ENCODE data around the gene ERBIN. TPM values are rescaled to one million over a fixed set of nuclear protein-coding genes. Genes with fewer than 3 reads are reported as not detected.

ERBIN gene
- total RNA-seq, 2 experiments from 2014 or later, result 44.8 to 52.3 TPM

DNA sequence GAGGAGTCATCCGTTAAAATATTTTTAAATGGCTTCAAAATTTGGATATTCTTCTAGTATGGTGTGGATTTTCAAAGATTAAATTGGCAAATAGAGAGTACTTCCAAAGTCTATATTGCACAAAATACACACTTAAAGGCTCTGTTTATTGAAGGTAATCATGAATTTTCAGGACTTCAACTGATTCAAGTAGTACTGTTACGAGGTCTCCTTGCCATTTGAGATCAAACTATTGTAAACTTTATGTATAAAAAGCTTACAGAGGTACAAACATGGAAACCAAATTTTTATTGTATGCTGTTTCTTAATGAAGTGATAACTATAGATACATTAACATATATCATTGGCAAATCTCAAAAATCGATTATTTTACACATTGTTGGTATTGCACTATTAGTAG lies 2.5 kb downstream of the ERBIN start:
- ChIA-PET CTCF (interaction anchor here (0.9 kb wide), 1 partner anchor 13 kb away, joined by 3 read pairs; no protein-coding TSS in a partner anchor), POLR2A (no interaction called here)
- Mint-ChIP-seq H3K27me3 (no peaks in the 10 kb centered on the region), H3K4me1 (peaks cover 50% of the 10 kb centered on the region), H3K9me3 (ENCODE audit: low read depth) (no peaks in the 10 kb centered on the region), H3K27ac (peak overlapping the region; percentile 98), H3K4me3 (peak overlapping the region; percentile 85), H3K36me3 (ENCODE audit: low read depth) (peaks cover 13% of the 10 kb centered on the region)
- ATAC-seq, result no peak
- intact Hi-C loops (cut with DNase I, micrococcal nuclease), result loop anchor here (5.0 to 10.0 kb wide), 8 partner anchors 33 to 896 kb away; partner anchors contain the start of genes CENPK (in 1 of the 2), PPWD1 (in 1 of the 2), SHLD3 (in 1 of the 2) and TRAPPC13 (in 1 of the 2)
- no peak for DNase-seq

DNA sequence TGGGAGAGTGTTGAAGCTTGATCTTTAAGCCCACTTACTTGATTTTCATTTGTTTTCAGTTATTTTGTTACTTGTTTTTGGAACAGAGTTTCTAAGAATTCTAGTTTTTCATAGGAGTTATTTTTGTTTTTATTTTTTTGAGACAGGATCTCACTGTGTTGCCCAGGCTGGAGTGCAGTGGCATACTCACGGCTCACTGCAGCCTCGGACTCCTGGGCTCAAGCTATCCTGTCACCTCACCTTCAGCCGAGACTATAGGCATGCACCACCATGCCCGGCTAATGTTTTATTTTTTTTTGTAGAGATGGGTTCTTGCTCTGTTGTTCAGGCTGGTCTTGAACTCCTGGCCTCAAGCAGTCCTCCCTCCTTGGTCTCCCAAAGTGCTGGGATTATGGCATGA lies 6.3 kb downstream of the ERBIN start:
- Mint-ChIP-seq H3K36me3 (ENCODE audit: low read depth) (peaks cover 19% of the 10 kb centered on the region), H3K9me3 (ENCODE audit: low read depth) (no peaks in the 10 kb centered on the region), H3K27me3 (no peaks in the 10 kb centered on the region), H3K27ac (peak overlapping the region; percentile 72), H3K4me1 (peaks cover 74% of the 10 kb centered on the region), H3K4me3 (no peak overlapping the region)
- ATAC-seq, result no peak
- intact Hi-C loops (cut with DNase I, micrococcal nuclease), result no loop called here
- no peak for DNase-seq
- ChIA-PET POLR2A (interaction anchor here (0.6 kb wide), 2 partner anchors 66 to 369 kb away, joined by 4 to 5 read pairs; no protein-coding TSS in a partner anchor), CTCF (interaction anchor here (0.6 to 1.3 kb wide), 3 partner anchors 33 to 224 kb away, joined by 3 read pairs; no protein-coding TSS in a partner anchor)

DNA sequence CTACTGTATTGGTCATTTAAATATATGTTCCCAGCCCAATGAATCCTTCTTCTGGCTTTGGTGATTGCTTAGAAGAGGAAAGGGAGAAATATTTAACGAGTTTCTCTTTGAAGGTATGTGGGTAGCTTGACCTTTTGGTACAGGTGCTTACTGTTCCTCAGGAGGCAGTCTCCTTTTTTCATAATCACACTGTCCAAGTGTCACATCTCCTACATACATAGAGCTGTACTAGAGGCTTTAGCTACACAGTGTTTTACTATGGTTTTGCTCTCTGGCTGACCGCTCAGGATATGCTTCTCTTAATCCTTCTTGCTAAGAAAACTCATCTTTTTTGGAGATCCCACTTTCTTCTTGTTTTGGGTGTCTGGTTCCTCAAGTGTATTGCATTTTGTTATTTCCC lies 6.9 kb downstream of the ERBIN start:
- ATAC-seq (peak; percentile 60), DNase-seq (no peak)
- peak overlapping the region; percentile 72 for H3K27ac Mint-ChIP-seq
- H3K36me3 Mint-ChIP-seq (ENCODE audit: low read depth), result peaks cover 22% of the 10 kb centered on the region
- H3K9me3 Mint-ChIP-seq (ENCODE audit: low read depth), result no peaks in the 10 kb centered on the region
- H3K4me3 Mint-ChIP-seq, result no peak overlapping the region
- intact Hi-C loops (cut with DNase I, micrococcal nuclease), result no loop called here
- no peaks in the 10 kb centered on the region for H3K27me3 Mint-ChIP-seq
- peaks cover 77% of the 10 kb centered on the region for H3K4me1 Mint-ChIP-seq
- ChIA-PET POLR2A (interaction anchor here (0.6 kb wide), 1 partner anchor 369 kb away, joined by 4 read pairs; no protein-coding TSS in a partner anchor), CTCF (interaction anchor here (0.6 to 1.3 kb wide), 2 partner anchors 101 to 223 kb away, joined by 3 read pairs; no protein-coding TSS in a partner anchor)

DNA sequence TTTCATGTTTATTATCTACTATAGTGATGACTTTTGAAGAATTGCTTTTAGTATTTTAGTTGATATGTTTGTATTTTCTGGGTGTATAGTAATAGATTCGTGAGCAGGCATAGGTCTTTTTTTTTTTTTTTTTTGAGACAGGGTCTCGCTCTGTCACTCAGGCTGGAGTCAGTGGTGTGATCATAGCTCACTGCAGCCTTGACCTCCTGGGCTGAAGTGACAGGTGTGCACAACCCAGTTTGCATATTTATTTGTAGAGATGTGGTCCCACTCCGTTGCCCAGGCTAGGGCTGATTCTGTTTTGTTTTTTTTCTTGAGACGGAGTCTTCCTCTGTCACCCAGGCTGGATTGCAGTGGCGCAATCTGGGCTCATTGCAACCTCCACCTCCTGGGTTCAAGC lies 11.9 kb downstream of the ERBIN start:
- intact Hi-C loops (cut with DNase I, micrococcal nuclease), result no loop called here
- ChIA-PET CTCF (interaction anchor here (1.0 kb wide), 1 partner anchor 12 kb away, joined by 3 read pairs; the partner anchor contains the start of gene ERBIN), POLR2A (interaction anchor here (0.6 kb wide), 1 partner anchor 15 kb away, joined by 3 read pairs; no protein-coding TSS in a partner anchor)
- no peak overlapping the region for H3K27ac Mint-ChIP-seq
- no peaks in the 10 kb centered on the region for H3K27me3 Mint-ChIP-seq
- no peaks in the 10 kb centered on the region for H3K9me3 Mint-ChIP-seq (ENCODE audit: low read depth)
- no peak for DNase-seq
- H3K4me1 Mint-ChIP-seq, result peaks cover 52% of the 10 kb centered on the region
- no peak overlapping the region for H3K4me3 Mint-ChIP-seq
- ATAC-seq, result no peak
- H3K36me3 Mint-ChIP-seq (ENCODE audit: low read depth), result peaks cover 20% of the 10 kb centered on the region

DNA sequence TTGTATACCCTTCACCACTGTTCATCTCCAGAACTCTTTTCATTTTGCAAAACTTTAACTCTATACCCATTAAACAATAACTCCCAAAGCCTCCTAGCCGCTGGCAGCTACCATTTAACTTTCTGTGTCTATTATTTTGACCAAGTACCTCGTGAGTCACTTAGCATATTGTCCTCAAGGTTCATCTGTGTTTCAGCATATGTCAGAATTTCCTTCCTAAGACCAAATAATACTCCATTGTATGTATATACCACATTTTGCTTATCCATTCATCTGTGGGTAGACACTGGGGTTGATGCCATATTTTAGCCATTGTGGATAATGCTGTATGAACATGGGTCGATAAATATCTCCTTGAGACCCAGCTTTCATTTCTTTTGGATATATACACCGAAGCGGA lies 17.4 kb downstream of the ERBIN start:
- H3K36me3 Mint-ChIP-seq (ENCODE audit: low read depth), result peaks cover 23% of the 10 kb centered on the region
- intact Hi-C loops (cut with DNase I, micrococcal nuclease), result no loop called here
- no peak overlapping the region for H3K4me3 Mint-ChIP-seq
- DNase-seq (no peak), ATAC-seq (no peak)
- POLR2A ChIA-PET, result no interaction called here
- H3K9me3 Mint-ChIP-seq (ENCODE audit: low read depth), result no peaks in the 10 kb centered on the region
- no peaks in the 10 kb centered on the region for H3K27me3 Mint-ChIP-seq
- H3K27ac Mint-ChIP-seq, result peak overlapping the region; percentile 13
- H3K4me1 Mint-ChIP-seq, result peaks cover 36% of the 10 kb centered on the region
- CTCF ChIA-PET, result interaction anchor here (0.7 to 1.6 kb wide), 4 partner anchors 7 to 1210 kb away, joined by 3 to 4 read pairs (median 3); no protein-coding TSS in a partner anchor

DNA sequence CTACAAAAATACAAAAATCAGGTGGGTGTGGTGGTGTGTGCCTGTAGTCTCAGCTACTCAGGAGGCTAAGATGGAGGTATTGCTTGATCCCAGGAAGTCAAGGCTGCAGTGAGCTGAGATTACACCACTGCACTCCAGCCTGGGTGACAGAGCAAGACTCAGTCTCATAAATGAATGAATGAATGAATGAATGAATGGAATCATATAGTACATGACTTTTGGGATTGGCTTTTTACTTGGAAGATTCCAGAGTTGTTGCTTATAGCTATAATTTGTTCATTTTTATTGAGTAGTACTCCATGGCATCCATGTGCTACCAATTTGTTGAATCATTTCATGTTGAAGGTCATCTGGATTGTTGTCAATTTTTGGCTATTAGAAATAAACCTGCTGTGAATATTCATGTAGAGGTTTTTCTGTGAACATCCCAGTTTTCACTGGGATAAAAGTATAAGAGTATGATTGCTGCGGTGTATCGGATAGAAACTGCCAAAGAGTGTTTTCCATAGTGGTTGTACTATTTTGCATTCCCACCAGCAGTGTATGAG lies 19.9 kb downstream of the ERBIN start:
- Mint-ChIP-seq H3K4me3 (no peak overlapping the region), H3K27me3 (no peaks in the 10 kb centered on the region), H3K4me1 (peaks cover 53% of the 10 kb centered on the region), H3K27ac (no peak overlapping the region), H3K36me3 (ENCODE audit: low read depth) (peaks cover 16% of the 10 kb centered on the region), H3K9me3 (ENCODE audit: low read depth) (no peaks in the 10 kb centered on the region)
- ChIA-PET CTCF (interaction anchor here (0.7 kb wide), 1 partner anchor 9 kb away, joined by 3 read pairs; no protein-coding TSS in a partner anchor), POLR2A (no interaction called here)
- intact Hi-C loops (cut with DNase I, micrococcal nuclease), result no loop called here
- no peak for ATAC-seq
- no peak for DNase-seq

DNA sequence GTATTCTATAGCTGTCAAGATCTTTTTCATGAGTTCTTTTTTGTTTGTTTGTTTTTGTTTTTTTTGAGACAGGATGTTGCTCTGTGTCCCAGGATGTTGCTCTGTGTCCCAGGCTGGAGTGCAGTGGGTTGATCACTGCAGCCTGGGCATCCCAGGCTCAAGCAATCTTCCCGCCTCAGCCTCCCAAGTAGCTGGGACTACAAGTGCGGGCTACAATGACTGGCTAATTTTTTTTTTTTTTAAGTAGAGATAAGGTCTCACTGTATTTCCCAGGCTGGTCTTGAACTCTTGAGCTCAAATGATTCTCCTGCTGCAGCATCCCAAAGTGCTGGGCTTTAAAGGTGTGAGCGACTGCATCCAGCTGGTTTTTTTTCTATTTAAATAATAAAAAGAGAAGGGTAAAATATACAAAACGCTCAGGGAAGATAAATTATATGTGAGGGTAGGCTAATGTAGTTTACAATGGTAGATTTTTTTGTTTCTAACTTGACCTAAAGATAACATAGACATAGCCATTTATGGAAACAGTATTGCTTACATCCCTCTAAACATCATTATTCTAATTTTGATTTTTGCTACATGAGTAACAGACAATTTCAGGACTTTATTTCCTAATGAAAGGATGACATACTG lies 21.9 kb downstream of the ERBIN start:
- Mint-ChIP-seq H3K27ac (no peak overlapping the region), H3K9me3 (ENCODE audit: low read depth) (no peaks in the 10 kb centered on the region), H3K36me3 (ENCODE audit: low read depth) (peaks cover 17% of the 10 kb centered on the region), H3K4me1 (peaks cover 55% of the 10 kb centered on the region), H3K27me3 (no peaks in the 10 kb centered on the region), H3K4me3 (no peak overlapping the region)
- intact Hi-C loops (cut with DNase I, micrococcal nuclease), result no loop called here
- no peak for ATAC-seq
- ChIA-PET CTCF (interaction anchor here (1.1 to 1.3 kb wide), 2 partner anchors 21 to 22 kb away, joined by 5 to 6 read pairs; partner anchors contain the start of gene ERBIN), POLR2A (interaction anchor here (0.6 kb wide), 1 partner anchor 11 kb away, joined by 4 read pairs; no protein-coding TSS in a partner anchor)
- no peak for DNase-seq

DNA sequence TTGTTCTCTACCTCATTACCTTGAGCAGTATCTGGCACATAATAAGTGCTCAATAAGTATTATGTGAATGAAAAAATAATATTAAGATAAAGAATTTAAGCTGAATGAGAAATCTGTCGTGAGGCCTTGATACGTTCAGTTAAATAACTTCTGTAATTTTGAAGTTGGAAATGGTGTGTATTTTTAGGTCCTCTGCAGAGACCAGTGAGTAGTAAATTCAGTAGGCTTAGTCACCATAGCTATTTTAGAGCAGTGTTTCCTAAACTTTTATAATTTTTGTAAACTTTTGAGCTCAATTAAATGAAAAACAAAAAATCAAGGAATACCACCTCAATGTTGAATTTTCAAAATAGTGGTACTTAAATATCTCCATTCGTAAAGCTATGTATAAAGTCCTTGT lies 25.0 kb downstream of the ERBIN start:
- Mint-ChIP-seq H3K27ac (no peak overlapping the region), H3K27me3 (no peaks in the 10 kb centered on the region), H3K9me3 (ENCODE audit: low read depth) (no peaks in the 10 kb centered on the region), H3K4me1 (peaks cover 52% of the 10 kb centered on the region), H3K4me3 (no peak overlapping the region), H3K36me3 (ENCODE audit: low read depth) (peaks cover 17% of the 10 kb centered on the region)
- ChIA-PET POLR2A (interaction anchor here (1.3 kb wide), 1 partner anchor 25 kb away, joined by 3 read pairs; the partner anchor contains the start of gene ERBIN), CTCF (interaction anchor here (0.9 to 1.7 kb wide), 4 partner anchors 8 to 20 kb away, joined by 3 to 6 read pairs (median 4); no protein-coding TSS in a partner anchor)
- DNase-seq (no peak), ATAC-seq (no peak)
- intact Hi-C loops (cut with DNase I, micrococcal nuclease), result no loop called here

DNA sequence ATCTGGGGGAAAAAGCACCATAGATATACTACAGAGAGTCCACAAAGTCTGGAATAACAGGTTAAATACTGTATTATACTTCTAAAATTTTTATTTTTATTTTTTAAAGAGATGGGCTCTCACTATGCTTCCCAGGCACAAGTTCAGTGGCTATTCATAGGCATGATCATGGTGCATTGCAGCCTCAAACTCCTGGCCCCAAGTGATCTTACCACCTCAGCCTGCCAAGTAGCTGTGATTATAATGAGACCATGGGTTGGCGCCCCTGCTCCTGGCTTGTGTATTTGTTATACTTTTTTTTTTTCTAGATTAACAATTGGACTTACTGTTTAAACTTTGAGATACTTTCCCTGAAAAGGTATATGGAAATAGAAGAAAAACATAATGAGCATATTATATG lies 25.9 kb downstream of the ERBIN start:
- CTCF ChIA-PET, result interaction anchor here (1.2 to 1.7 kb wide), 2 partner anchors 9 to 12 kb away, joined by 4 to 6 read pairs; no protein-coding TSS in a partner anchor
- peaks cover 13% of the 10 kb centered on the region for H3K36me3 Mint-ChIP-seq (ENCODE audit: low read depth)
- POLR2A ChIA-PET, result interaction anchor here (1.3 kb wide), 1 partner anchor 26 kb away, joined by 3 read pairs; the partner anchor contains the start of gene ERBIN
- ATAC-seq (no peak), DNase-seq (no peak)
- intact Hi-C loops (cut with DNase I, micrococcal nuclease), result no loop called here
- H3K4me3 Mint-ChIP-seq, result no peak overlapping the region
- H3K27me3 Mint-ChIP-seq, result no peaks in the 10 kb centered on the region
- H3K27ac Mint-ChIP-seq, result no peak overlapping the region
- H3K4me1 Mint-ChIP-seq, result peaks cover 47% of the 10 kb centered on the region
- H3K9me3 Mint-ChIP-seq (ENCODE audit: low read depth), result peaks cover under 1% of the 10 kb centered on the region

DNA sequence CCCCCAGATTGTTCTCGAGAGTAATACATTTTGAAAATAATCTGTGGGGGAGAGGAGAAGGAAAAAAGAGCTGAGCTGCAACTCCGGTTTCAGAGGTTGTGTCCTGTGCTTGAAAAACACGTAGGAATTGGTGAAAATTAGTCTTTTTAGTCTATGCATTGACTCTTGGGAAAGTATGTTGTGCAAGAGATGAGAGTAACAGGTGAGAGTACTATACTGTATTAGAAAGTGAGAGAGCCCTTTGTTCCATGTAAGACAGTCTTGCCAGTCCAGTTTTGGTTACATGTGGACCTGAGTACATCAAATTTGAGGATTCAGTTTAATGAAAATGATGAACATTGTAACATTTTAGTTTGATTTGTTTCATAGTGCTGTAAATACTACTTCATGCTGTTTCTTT lies 27.8 kb downstream of the ERBIN start:
- no peak overlapping the region for H3K27ac Mint-ChIP-seq
- no peak overlapping the region for H3K4me3 Mint-ChIP-seq
- no peaks in the 10 kb centered on the region for H3K27me3 Mint-ChIP-seq
- ATAC-seq, result no peak
- H3K36me3 Mint-ChIP-seq (ENCODE audit: low read depth), result peaks cover 22% of the 10 kb centered on the region
- intact Hi-C loops (cut with DNase I, micrococcal nuclease), result no loop called here
- peaks cover 3% of the 10 kb centered on the region for H3K9me3 Mint-ChIP-seq (ENCODE audit: low read depth)
- ChIA-PET CTCF (interaction anchor here (0.7 kb wide), 1 partner anchor 1247 kb away, joined by 3 read pairs; no protein-coding TSS in a partner anchor), POLR2A (no interaction called here)
- no peak for DNase-seq
- H3K4me1 Mint-ChIP-seq, result peaks cover 49% of the 10 kb centered on the region

DNA sequence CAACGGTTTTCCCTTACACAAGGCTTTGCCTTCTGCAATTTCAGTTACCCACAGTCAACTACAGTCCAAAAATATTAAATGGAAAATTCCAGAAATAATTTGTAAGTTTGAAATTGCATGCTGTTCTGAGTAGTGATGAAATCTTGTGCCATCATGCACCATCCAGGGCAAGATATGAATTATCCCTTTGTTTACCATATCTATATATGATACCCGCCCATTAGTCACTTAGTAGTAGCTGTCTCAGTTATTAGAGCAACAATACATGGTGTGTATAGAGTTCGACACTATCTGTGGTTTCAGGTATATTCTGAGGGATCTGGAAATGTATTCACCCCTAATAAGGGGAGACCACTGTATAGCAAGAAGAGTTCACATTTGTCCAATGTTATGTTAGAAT lies 29.4 kb downstream of the ERBIN start:
- intact Hi-C loops (cut with DNase I, micrococcal nuclease), result no loop called here
- CTCF ChIA-PET, result no interaction called here
- POLR2A ChIA-PET, result no interaction called here
- Mint-ChIP-seq H3K4me3 (no peak overlapping the region), H3K36me3 (ENCODE audit: low read depth) (peaks cover 22% of the 10 kb centered on the region), H3K9me3 (ENCODE audit: low read depth) (peaks cover 3% of the 10 kb centered on the region), H3K27me3 (no peaks in the 10 kb centered on the region), H3K27ac (peak overlapping the region; percentile 1), H3K4me1 (peaks cover 51% of the 10 kb centered on the region)
- no peak for DNase-seq
- peak; percentile 23 for ATAC-seq

Data from activated CD4-positive, alpha-beta T cell treated with anti-CD3 and anti-CD28 coated beads for 36 hours (primary cell).